SKM-1 treated with dmso at 0.1 percent for 144 hours (cell line): ENCODE results near the gene PRELID3B.
"Not testable (repeated sequence)": the region's sequence is repeated elsewhere in the genome, so short reads cannot be mapped to it uniquely, and the experiment has no call there.

Experiments
- DNase-seq: peaks from one replicate; lab custom pipeline; 2025; ENCODE audit not compliant: unreplicated experiment; lab: John Stamatoyannopoulos, UW

The PRELID3B gene

GRCh38 chr20:59026904-59027740 lies 15.5 kb downstream of the PRELID3B start:
- DNase-seq, result no peak

- no peak for DNase-seq
Observed at GRCh38 chr20:59025511-59025910, 17.1 kb downstream of the PRELID3B start.

GRCh38 chr20:59025086-59025485 lies 17.5 kb downstream of the PRELID3B start:
- DNase-seq, result no peak

DNA sequence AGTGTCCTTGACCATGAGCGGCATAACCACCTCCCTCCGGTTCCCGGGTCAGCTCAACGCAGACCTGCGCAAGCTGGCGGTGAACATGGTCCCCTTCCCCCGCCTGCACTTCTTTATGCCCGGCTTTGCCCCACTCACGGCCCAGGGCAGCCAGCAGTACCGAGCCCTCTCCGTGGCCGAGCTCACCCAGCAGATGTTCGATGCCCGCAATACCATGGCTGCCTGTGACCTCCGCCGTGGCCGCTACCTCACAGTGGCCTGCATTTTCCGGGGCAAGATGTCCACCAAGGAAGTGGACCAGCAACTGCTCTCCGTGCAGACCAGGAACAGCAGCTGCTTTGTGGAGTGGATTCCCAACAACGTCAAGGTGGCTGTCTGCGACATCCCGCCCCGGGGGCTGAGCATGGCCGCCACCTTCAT lies 18.5 kb downstream of the PRELID3B start:
- no peak for DNase-seq

GRCh38 chr20:59023616-59024015 lies 19.0 kb downstream of the PRELID3B start:
- DNase-seq, result no peak

GRCh38 chr20:59022754-59023153 lies 19.8 kb downstream of the PRELID3B start:
- DNase-seq, result no peak

- DNase-seq, result no peak
Observed at GRCh38 chr20:59020938-59021551, 21.5 kb downstream of the PRELID3B start.

- DNase-seq, result no peak
Observed at GRCh38 chr20:59019217-59019616, 23.4 kb downstream of the PRELID3B start, which contains the start of gene TUBB1. TUBB1 (plus strand) TSS chr20:59019429; CDS start chr20:59019523, 94 bp downstream.

DNA sequence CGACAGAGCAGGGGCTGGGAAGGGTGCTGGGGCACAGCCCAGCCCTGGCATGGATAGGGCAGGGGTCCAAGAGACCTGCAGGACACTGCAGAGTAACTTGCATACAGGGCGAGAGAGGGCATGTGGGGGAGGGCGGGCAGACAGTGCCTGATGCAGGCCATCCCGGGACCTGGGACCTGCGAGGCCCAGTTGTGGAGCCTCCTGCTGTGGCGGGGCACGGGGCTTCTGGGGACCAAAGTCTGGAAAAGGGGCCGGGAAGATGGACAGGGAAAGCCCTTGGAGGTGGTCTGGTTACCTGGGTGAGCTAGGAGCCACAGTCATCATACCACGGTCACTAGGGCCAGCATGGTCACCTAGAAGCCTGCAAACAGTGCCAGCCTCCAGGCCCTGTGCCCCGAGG lies 23.8 kb downstream of the PRELID3B start:
- no peak for DNase-seq

- DNase-seq, result no peak
Observed at GRCh38 chr20:59017493-59018231, 24.9 kb downstream of the PRELID3B start.

DNA sequence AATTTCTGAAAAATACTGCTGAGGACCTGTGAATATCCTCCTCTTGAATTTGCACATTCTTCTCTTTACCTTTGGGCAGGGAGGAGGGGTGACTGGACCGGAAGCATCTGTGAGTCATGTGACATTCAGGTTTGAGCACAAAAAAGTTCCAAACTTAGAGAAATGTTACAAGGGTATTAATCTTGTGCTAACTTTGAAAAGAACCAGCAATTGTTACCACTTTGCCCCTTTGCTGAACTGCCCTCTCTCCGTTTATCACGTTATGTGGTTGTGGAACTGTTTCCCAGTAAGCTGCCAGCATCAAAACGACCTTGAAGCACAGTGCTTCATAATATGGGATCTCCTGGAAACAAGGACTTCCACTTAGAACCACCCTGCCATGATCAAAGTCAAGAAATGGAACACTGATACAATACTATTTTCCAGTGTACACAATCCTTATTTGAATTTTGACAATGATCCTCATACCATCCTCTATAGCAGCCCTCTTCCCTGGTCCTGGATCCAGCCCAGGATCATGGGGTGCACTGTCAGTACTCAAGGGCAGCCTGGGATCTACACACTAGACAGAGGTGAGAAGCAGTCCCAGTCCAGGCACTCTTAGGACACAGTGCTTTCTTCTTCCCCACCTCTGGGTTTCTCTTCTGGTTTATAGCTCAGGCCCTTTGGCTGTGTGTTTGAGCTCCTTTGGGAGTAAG lies 25.6 kb downstream of the PRELID3B start:
- no peak for DNase-seq

DNA sequence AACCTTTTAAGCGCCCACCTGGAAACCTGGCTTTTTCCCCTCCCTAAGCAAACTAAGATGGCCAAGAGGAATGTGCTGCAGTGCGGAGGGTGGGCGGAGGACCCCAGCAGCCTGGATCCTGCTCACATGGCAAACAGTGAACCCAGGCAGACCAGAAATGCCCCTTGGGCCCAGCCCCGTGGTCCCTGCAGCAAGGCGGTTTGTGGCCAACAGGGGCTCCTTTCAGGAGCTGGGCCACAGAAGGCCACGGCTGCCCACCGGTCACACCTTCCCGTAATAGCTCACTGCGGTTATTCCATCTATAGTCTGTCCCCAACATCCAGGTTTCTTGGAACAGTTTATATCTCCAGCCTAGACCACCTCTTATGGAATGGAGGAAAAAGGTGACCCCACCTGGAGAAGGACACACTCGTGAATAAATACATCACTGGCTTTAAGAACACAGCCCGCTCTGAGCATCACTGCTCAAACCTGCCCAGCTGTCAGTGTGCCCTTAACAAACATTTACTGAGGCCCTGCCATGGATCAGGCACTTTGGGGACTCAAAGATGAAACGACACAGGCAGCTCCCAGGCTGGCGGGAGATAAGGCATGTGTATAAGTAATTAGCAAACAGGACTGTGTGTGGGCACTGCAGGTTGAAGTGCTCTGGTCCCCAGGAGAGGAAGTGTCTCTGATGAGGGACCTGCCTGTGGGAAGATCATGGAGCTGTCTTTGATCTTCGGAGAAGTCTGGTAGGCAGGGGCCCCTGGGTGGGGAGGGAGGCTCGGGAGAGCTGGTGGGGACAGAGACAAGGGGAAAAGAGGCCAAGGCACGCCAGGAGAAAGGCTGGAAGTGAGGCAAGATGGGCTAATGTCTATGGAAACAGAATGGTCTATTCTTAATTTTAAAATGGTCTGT lies 26.5 kb downstream of the PRELID3B start:
- no peak for DNase-seq

- no peak for DNase-seq
Observed at GRCh38 chr20:59015411-59015810, 27.2 kb downstream of the PRELID3B start.

DNA sequence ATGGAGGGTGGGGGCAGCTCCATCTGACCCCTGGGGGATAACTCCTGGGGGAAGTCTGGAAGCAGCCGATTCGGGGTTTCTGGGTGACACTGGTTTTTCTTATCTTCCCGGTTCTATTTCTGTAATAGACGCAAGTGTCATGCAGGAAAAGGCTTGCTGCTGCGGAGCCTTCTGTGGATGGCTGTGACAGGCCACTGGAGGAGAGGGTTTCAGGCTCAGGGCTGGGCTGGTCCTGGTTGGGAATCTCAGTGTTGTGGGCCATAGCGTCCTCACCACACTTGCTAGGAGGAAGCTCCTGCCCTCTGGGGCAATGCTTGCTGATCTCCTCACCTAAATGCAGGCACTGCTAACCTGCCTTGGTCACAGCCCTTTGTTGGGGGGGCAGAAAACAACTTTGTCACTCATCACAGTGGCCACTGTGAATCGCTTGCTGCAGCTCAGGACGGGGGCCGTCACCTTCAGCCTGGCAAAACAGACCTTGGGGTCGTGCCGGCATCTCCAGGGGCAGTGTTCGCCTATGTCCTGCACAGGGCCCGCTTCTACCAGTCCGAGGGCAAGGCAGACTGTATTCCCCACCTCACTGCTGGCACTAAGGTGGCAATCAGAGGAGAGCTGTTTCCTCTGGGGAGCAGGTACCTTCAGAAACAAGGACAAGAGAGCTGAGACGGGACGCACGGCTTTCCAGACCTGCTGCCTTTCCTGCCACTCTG lies 27.8 kb downstream of the PRELID3B start:
- DNase-seq, result no peak

DNA sequence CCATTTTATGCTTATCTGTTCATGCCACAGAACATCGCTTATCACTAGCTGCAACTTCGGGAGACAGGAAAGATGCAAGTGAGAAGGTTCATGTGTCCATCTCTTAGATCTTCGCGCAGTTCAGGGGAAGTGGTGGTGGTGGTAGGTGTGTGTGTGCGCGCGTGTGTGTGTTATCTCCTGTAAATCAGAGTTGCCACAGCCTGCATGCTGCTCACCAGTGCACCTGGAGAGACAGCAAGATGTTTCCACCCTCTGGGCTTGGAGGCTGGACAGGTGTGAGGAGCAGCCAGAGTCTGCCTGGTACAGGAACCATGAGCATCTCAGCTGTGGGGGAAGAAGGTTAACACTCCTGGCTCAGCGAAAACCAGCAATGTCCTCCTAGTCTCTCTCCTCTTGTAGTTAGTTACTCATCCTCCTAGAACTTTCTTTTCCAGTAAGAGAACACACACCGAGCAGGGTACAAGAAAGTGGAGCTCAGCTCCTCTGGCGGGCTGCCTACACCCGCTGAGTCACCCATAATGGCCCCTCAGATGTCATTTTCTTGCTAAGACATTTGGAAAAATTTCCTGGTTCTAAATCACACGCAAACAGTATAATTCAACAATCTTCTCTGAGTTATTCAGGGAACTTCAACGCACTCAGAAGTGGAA lies 28.5 kb downstream of the PRELID3B start:
- no peak for DNase-seq

GRCh38 chr20:59013031-59013951 lies 29.3 kb downstream of the PRELID3B start:
- no peak for DNase-seq

DNA sequence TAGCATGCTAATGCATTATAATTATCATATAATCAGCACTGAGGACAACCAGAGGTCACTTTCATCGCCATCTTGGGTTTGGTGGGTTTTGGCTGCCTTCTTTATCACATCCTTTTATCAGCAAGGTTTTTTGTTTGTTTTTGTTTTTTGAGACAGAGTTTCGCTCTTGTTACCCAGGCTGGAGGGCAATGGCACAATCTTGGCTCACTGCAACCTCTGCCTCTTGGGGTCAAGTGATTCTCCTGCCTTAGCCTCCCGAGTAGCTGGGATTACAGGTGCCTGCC lies 30.8 kb downstream of the PRELID3B start:
- not testable (repeated sequence) for DNase-seq
